Nephron (organoid): ENCODE data around the gene MAST1.

ENCODE experiments used
- H3K27ac Mint-ChIP-seq, 3 experiments: 2 replicates each; pipeline ENCODE4 v1.8.0; 2020; ENCODE audit warnings: mixed read lengths in 3 of 3, mild to moderate bottlenecking in 2 of 3, moderate library complexity in 1 of 3
- H3K27me3 Mint-ChIP-seq: 2 replicates; pipeline ENCODE4 v1.8.0; 2021; ENCODE audit warnings: low read depth, mild to moderate bottlenecking, moderate library complexity, mixed read lengths
- H3K36me3 Mint-ChIP-seq: 2 replicates; pipeline ENCODE4 v1.8.0; 2020; ENCODE audit warnings: low read depth, mixed read lengths
- H3K4me1 Mint-ChIP-seq: 2 replicates; pipeline ENCODE4 v1.8.0; 2020; ENCODE audit warnings: mixed read lengths
- H3K4me3 Mint-ChIP-seq, 3 experiments: 2 replicates each; pipeline ENCODE4 v1.8.0; 2020; ENCODE audit warnings: mild to moderate bottlenecking in 3 of 3, mixed read lengths in 3 of 3, moderate library complexity in 2 of 3
- H3K9me3 Mint-ChIP-seq: 2 replicates; pipeline ENCODE4 v1.8.0; 2020; ENCODE audit warnings: mixed read lengths
- TF ChIP-seq, protein P1 (sequence below), 3 experiments: fragments of 200-600 bp; sonication (generic); IDR thresholded peaks; one replicate each; pipeline ENCODE4 v1.5.0; 2021; ENCODE audit warnings: antibody characterized with exemption in 3 of 3; ENCODE audit not compliant: unreplicated experiment in 3 of 3

Gene MAST1

GRCh38 chr19:12838886-12839756, 806 bp downstream of the MAST1 start:
- TF ChIP-seq, protein P1, sequence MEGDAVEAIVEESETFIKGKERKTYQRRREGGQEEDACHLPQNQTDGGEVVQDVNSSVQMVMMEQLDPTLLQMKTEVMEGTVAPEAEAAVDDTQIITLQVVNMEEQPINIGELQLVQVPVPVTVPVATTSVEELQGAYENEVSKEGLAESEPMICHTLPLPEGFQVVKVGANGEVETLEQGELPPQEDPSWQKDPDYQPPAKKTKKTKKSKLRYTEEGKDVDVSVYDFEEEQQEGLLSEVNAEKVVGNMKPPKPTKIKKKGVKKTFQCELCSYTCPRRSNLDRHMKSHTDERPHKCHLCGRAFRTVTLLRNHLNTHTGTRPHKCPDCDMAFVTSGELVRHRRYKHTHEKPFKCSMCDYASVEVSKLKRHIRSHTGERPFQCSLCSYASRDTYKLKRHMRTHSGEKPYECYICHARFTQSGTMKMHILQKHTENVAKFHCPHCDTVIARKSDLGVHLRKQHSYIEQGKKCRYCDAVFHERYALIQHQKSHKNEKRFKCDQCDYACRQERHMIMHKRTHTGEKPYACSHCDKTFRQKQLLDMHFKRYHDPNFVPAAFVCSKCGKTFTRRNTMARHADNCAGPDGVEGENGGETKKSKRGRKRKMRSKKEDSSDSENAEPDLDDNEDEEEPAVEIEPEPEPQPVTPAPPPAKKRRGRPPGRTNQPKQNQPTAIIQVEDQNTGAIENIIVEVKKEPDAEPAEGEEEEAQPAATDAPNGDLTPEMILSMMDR (IDR thresholded peaks at IDR 0.05; ENCODE audit: unreplicated experiment in 3 of 3): no peak
- Mint-ChIP-seq H3K27me3 (peaks cover 87% of the 10 kb centered on the region), H3K9me3 (peaks cover 2% of the 10 kb centered on the region), H3K27ac (no peak overlapping the region), H3K36me3 (no peaks in the 10 kb centered on the region), H3K4me3 (peak overlapping the region; percentile 76 to 80 (median 78)), H3K4me1 (peaks cover 37% of the 10 kb centered on the region)

DNA sequence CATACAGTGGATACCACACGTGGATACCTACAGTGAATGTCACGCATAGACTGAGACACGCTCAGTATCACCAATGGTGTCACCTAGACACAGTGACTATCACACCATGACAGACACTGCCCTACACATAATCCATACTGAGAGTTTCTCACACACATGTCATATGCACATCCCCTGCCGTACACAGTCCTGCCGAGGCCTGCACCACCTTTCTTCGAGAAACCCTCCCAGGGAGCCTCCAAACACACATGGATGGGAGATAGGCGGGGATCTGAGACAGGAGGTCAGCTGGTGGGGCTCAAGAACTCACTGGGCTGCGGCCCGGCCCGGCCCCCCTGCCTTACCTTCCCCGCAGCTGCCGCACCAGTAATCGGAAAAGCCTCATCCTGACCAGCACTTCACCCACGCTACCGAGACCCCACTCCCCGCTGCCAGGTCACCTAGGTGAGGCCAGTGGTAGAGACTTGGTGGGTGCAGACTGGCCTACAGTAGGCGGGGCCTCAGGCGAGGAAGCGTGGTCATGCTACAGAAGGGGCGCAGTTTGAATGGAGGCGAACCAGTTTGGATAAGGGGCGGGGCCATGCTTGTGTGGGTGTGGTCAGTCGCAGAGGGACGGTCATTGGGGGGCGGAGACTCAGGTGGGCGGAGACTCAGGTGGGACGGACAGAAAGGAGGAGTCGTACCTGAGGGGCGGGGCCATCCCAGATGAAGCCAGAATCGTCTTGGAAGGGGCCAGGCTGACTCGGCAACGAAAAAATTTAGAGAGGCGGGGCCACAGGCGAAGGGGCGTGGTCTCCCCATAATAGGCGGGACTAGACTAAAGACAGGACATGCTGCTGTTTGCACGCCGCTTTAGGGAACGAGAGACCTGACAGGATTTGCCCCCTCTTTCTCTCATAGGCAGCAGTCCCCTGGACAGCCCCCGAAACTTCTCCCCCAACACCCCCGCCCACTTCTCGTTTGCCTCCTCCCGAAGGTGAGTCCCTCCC, 2.1 kb downstream of the MAST1 start:
- peaks cover 75% of the 10 kb centered on the region for H3K27me3 Mint-ChIP-seq
- H3K4me3 Mint-ChIP-seq: peak overlapping the region; percentile 68 to 77 (median 76)
- TF ChIP-seq, protein P1 (IDR thresholded peaks at IDR 0.05; ENCODE audit: unreplicated experiment in 3 of 3): no peak
- H3K36me3 Mint-ChIP-seq: no peaks in the 10 kb centered on the region
- H3K4me1 Mint-ChIP-seq: peaks cover 33% of the 10 kb centered on the region
- H3K27ac Mint-ChIP-seq: peak overlapping the region in 1 of 3 experiments; percentile 29
- H3K9me3 Mint-ChIP-seq: peaks cover 2% of the 10 kb centered on the region

GRCh38 chr19:12841094-12841493, 2.8 kb downstream of the MAST1 start:
- Mint-ChIP-seq H3K4me3 (peak overlapping the region; percentile 68 to 77 (median 76)), H3K36me3 (no peaks in the 10 kb centered on the region), H3K27ac (peak overlapping the region in 2 of 3 experiments; percentile 13 to 21), H3K9me3 (peaks cover 2% of the 10 kb centered on the region), H3K27me3 (peaks cover 67% of the 10 kb centered on the region), H3K4me1 (peaks cover 33% of the 10 kb centered on the region)
- TF ChIP-seq, protein P1 (IDR thresholded peaks at IDR 0.05; ENCODE audit: unreplicated experiment in 3 of 3): no peak

DNA sequence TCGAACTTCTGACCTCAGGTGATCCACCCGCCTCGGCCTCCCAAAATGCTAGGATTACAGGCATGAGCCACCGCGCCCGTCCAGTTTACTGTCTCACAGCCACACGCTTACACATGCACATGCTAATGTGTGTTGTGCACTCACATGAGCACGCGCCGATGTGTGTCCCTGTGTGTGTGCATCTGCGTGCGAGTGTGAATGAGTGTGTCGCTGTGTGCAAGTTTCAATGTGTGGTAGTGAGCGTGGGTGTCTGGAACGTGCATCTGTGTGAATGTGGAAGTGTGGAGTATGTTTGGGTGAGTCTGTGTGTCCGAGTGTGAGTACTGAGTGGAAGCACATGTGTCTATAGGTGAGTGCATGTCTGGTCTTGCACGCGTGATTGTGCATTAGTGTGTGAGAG, 4.2 kb downstream of the MAST1 start:
- H3K27me3 Mint-ChIP-seq: peaks cover 53% of the 10 kb centered on the region
- peaks cover 23% of the 10 kb centered on the region for H3K4me1 Mint-ChIP-seq
- no peaks in the 10 kb centered on the region for H3K36me3 Mint-ChIP-seq
- no peak overlapping the region for H3K4me3 Mint-ChIP-seq
- TF ChIP-seq, protein P1 (IDR thresholded peaks at IDR 0.05; ENCODE audit: unreplicated experiment in 3 of 3): no peak
- H3K27ac Mint-ChIP-seq: no peak overlapping the region
- H3K9me3 Mint-ChIP-seq: no peaks in the 10 kb centered on the region

- TF ChIP-seq, protein P1 (IDR thresholded peaks at IDR 0.05; ENCODE audit: unreplicated experiment in 3 of 3): no peak
- H3K4me3 Mint-ChIP-seq: no peak overlapping the region
- peaks cover 22% of the 10 kb centered on the region for H3K4me1 Mint-ChIP-seq
- no peak overlapping the region for H3K27ac Mint-ChIP-seq
- peaks cover 45% of the 10 kb centered on the region for H3K27me3 Mint-ChIP-seq
- H3K36me3 Mint-ChIP-seq: no peaks in the 10 kb centered on the region
- no peaks in the 10 kb centered on the region for H3K9me3 Mint-ChIP-seq
Observed at GRCh38 chr19:12843328-12843727, 5.0 kb downstream of the MAST1 start.
